NCI-H2196 treated with DMSO at 0.1 percent for 48 hours (cell line): Measurements from ENCODE around the gene MYADML2.

Source experiments
- DNase-seq: peaks from one replicate; lab custom pipeline; 2025; ENCODE audit not compliant: unreplicated experiment; lab: John Stamatoyannopoulos, UW

MYADML2 gene

DNA sequence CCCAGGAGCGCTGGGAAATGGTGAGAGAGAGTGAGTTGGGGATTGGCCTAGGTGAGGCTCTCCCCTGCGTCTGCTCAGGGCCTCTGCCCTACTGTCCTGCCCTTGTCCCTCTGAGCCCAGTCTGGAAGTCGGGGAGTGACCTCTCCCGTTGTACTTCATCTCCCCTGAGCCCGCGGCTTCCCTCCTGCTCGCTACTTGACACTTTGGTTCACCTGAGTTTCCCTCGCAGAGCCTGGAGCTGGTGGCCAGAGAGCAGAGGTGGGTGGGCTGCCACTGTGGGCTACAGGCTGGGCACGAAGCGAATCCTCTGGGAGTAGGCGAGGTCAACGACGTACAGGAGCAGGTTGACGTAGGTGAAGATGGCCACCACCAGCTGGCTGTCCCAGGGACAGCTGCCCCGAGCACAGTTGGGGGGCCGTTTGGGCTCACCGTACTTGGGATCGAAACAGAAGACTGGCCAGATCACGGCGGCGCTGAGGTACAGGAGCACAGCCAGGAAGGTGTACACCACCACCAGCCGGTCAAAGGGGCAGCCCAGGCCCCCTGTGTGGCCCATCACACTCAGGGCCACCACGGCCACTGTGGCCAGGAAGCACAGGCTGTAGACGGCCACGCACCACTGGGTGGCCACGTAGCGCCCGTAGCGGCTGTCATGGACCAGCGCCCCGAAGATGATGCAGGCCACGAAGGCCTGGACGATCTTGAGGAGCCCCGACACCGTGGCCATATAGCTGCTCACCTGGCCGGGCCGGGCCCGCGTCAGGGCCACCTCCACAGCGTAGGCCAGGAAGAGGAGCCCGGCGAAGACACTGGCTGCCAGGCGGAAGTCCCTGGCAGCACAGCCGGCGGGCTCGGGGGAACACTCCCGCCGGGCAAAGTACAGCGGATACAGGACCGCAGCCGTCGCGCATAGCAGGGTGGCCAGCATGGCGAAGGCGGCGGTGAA is 6.2 kb downstream of the MYADML2 start:
- no peak for DNase-seq

DNA sequence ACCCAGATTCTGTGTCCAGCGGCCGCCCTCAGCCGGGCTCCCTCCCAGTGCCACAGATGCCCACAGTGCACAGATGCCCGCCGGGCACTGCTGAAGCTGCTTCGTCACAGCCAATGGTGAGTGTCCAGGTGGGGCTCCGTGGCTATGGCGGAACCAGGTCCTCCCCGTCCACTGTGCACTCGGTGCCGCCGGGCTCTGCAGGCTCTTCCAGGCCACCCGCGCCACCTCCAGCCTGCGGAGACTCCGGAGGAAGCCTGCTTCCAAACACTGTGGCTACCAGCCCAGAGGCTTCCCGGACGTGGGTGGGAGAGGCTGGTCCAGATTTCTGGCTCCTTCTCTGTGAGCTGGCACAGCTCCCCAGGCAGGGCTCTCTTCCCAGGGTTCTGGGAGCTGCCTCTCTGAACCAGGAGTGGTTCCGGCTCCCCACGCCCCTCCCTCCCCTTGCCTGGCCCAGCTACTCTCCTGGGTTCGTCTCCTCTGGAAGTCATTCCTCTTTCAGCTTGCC is 7.1 kb downstream of the MYADML2 start:
- no peak for DNase-seq

DNA sequence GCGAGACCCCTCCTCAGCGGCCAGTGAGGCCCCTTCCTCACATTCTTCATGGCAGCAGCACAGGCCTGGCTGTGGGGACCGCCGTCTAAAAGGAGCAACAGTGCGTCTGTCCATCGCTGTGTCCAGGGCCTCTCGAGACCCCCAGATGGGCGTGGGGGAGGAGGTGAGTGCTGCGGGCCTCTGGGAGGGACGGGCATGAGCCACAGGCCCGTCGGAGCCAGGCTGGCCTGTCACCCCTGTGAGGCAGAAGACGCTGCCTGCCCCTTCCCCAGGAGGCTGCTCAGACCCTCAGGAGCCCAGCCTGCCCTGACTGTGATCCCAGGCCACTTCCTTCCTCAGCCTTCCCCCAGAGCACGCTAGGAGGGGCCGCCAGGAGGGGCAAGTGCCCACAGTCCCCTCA is 7.8 kb downstream of the MYADML2 start:
- DNase-seq, result no peak

DNA sequence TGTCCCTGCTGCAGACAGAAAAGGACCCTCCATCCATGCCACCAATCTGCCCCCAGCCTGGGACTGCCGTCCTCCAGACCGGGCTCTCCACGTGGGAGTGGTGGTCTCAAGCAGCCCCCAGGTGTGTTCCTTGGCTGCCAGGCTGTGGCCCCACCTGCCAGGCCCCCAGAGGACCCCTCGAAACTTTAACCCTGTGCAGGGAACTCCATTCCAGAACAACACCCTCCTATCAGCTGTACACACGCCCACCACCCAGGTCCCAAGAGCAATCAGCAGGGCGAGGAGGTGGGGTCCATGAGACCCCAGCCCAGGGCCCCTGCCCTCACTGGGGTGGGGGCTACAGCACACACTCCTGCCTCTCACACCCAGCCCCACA is 11.3 kb downstream of the MYADML2 start:
- DNase-seq, result no peak

DNA sequence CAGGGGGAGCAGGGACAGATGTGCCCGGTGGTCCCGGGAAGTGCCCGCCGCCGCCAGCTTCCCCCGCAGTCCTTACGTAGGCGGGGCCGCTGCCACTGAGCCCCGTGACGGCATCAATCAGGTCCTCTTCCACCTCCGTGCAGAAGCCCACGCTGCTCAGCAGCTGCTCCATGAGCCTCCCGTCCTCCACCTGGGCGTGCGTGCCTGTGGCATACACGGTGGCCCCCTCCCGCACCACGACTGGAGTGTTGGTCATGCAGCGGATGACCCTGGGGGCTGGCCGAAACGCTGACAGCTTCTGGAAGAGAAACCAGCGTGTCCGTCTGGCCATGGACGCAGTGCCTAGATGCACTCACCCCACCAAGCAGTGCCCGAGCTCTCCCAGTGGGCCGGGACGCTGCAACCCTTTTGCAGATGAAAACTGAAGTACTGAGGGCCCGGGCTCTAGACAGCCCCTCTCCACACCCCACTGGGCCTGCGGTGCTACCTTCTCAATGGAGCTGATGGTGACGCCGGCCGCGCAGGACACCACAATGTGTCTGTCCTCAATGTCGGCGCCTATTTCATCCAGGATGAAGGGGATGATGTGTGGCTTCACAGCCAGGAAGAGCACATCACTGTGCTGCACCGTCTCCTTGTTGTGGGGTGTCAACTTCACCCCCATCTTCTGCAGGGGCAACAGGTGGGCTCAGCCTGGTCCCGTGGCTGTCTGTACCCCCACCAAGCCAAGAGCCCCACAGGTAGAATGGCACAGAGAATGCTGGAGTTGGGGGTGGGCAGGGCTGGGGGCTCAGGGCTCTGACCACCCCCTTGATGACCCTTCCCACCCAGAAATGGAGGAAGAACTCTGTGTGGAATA is 12.0 kb downstream of the MYADML2 start:
- no peak for DNase-seq

DNA sequence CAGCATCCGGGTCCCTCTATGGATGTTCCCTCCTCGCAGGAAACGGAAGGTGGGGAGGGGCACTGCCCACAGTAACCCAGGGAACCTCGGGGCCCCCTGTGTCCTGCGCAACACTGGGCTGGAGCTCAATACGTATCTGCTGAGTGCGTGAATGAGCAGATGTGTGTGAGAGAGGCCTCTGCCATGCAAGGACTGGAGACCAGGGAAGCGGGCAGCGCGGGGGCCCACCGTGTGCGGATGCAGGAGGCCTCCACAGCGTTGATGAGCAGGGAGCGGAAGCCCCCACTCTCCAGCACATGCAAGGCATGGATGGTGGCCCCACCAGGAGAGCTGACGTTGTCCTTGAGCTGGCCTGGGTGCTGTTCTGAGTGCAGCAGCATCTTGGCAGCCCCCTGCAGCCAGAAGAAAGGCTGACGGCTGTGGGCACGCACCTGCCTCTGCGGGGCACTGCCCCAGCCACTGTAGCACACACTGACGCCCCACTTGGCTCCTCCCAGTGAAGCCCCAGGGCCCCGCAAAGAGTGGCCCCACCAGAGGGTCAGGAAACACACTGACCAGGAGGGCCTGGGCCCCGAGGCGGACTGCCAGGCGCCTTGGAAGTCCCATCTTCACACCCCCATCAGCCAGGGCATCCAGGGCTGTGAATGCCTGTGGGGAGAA is 12.8 kb downstream of the MYADML2 start:
- no peak for DNase-seq

GRCh38 chr17:81933178-81933699 is 13.8 kb downstream of the MYADML2 start:
- no peak for DNase-seq

DNA sequence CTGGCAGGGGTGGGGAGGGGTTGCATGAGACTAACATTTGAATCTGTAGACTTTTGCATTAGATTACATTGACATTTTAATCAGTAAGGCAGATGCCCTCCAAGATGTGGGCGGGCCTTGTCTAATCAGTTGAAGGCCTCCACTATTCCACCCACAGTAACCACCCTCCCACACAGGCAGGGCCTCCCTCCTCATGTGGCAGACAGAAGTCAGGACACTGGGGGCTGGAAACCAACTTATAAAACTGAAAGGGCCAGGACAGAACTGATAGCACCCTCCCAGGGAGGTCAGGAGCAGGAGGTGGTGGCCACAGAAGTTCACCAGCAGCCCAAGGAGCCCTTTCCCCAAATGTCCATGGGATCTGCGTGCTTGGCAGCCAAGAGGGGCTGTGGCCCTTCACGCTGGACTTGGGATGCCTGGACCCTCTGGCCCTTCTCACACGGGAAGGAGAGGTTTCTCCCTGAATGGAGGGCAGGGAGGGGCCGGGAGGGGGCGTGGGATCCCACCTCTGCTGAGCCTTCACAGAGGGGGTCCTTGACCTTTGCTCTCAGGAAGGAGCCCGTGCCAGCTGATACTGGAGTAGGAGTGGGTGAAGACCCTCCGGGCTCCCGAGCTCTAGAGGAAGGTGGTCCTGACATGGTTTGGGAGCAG is 14.6 kb downstream of the MYADML2 start:
- DNase-seq, result no peak

- no peak for DNase-seq
Measured at GRCh38 chr17:81931557-81932332, 15.3 kb downstream of the MYADML2 start.

GRCh38 chr17:81931189-81931556 is 15.9 kb downstream of the MYADML2 start:
- no peak for DNase-seq

DNA sequence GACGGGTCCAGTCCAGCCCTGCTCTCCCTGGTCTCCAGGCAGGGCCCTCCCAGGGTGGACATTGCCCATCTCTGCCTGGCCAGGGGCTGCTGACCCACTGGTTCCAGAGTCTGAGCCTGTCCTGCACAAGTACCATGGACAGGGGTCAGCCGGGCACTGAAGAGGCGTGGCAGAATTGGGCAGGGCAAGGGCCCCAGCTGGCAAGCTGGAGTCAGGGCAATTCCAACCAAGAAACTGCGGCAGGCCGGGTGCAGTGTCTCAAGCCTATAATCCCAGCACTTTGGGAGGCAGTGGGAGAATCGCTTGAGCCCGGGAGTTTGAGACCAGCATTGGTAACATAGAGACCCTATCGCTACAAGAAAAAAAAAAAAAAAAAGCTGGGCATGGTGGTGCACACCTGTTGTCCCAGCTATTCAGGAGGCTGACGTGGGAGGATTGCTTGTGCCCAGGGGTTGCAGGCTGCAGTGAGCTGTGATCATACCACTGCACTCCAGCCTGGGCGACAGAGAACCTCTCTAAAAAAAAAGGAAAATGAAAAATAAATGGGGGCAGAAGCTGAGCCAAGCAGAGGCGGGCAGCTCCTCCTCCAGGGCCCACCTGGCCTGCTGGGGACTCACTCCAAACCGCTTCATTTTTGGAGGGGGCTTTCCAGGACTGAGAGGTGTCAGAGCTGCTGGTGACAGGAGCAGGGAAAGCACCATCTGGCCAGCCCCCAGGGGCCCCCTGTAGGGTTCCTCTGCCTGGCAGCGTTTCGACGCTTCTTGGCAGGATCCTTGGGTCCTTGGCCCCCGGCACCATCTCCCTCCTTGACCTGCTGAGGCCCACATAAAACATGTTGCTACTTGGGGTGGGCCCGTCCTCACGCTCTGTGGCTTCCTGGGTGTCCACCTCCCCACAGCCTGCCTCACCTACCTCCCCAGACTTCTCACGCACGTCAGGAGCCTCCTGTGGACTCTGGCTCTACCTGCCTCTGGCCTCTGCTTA is 16.6 kb downstream of the MYADML2 start:
- no peak for DNase-seq

GRCh38 chr17:81929253-81930141 is 17.5 kb downstream of the MYADML2 start:
- no peak for DNase-seq

GRCh38 chr17:81928544-81929252 is 18.3 kb downstream of the MYADML2 start:
- DNase-seq, result no peak

GRCh38 chr17:81927653-81928543 is 19.1 kb downstream of the MYADML2 start, which contains the start of gene MAFG:
Gene MAFG, minus strand, starts transcription at chr17:81927735. Its CDS starts 4,550 bp downstream, at chr17:81923185.
- DNase-seq, result peak; percentile 96

DNA sequence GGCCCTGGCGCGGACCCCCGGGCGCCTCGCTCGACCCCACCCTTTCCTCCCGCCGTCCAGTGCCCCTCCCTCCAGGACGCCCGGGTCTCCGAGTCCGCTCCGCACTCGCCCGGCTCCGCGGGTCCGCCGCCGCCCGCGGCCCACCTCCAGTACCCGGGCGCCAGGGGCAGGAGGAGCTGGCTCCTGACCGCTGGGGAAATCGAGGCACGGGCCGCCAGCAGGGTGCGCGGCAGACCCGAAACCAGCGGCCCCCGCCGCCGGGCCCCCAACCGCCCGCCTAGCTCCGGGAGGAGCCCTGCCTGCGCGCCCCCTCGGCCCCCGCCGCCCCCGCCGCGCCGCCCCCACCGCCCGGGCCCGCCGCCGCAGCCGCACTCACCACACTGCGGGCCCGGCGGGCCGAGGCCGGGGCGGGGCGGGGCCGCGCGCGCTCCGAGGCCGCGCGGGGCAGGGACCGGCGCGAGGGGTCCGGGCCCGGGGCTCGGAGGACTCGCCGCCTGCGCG is 19.8 kb downstream of the MYADML2 start:
- no peak for DNase-seq
